ENCODE measurements around the gene GAS7.

GAS7 gene

GRCh38 chr17:9874722-9875121 is 323.7 kb downstream of the GAS7 start:
- DNase-seq: no peak

DNA sequence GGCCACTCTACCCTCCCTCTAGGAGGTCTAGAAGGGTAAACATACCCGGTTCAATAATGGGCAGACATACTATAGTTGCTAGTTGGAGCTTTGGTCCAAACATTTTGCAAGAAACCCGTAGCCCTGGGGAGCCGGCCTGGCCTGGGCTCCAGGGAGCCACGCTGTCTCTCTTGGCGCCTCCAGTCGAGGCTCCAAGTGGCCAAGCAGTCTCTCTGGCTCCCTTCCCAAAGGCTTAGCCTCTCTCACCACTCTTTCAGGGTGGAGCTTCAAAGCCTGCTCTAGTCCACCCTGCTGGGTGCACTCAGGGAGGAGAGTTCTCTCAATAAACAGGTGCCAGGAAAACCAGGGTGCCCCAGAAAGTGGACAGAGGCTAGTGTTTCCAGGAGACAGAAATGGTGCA is 325.6 kb downstream of the GAS7 start:
- DNase-seq: no peak

DNA sequence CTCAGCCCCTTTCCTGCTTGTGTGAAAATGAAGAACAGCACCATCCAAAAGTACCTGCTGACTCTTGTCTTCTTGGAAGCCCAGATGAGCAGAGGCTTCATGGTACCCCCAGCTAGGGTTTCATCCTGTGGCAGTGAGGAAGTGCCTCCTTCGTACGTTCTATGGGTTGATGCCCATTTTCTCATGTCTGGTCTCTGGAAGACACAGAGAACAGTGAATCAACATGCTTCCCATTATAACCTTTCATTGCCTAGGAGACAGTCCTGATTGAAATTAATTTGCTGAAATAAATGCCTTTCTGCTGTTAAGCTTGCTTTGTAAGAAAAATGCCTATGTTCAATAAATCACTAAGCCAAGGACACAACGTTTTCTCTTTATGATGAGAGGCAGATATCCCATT is 329.9 kb downstream of the GAS7 start:
- DNase-seq: no peak

GRCh38 chr17:9865586-9865985 is 332.8 kb downstream of the GAS7 start:
- DNase-seq: no peak

- no peak for DNase-seq
Observed at GRCh38 chr17:9862949-9863348, 335.5 kb downstream of the GAS7 start.

DNA sequence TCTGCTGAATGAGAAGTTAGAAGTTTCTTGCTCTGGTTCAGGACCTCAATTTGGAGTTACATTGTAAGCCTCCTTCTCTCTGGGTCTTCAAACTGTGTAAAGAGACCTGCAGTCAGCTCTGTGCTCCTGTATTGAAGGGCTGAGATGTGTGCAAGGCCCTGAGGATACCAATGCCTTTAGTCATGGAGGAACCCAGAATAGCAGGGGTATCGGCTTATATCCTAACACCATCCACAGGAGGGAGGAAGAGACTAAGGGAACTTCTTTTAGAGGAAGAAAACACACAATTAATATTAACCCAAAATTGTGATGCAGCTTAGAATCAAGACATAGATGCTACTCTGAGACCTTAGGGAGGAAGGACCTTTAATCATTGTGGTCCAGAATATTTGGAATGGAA is 336.2 kb downstream of the GAS7 start:
- no peak for DNase-seq

- DNase-seq: no peak
Observed at GRCh38 chr17:9860851-9861250, 337.6 kb downstream of the GAS7 start.

Data from DMS79 treated with DMSO at 0.1 percent for 48 hours (cell line).